Fibroblast of villous mesenchyme (primary cell): ENCODE measurements around the gene CHCHD2. TPM values are rescaled to one million over a fixed set of nuclear protein-coding genes. Genes with fewer than 3 reads are reported as not detected.
"Not testable (repeated sequence)": the region's sequence is repeated elsewhere in the genome, so short reads cannot be mapped to it uniquely, and the experiment has no call there.

Source experiments
- DNase-seq: peaks from one replicate; pipeline ENCODE4 v3.0.0-alpha.2; 2010; ENCODE audit warnings: low read depth
- H3K4me3 ChIP-seq: 2 replicates; pipeline ENCODE4 v1.5.1; 2011; ENCODE audit warnings: low read depth, mild to moderate bottlenecking, low read length
- total RNA-seq: library from RNA; depleted of rRNA; stranded (reverse); fragments of >200 nt; gene quantifications from 2 replicates; pipeline ENCODE4 v1.2.3, GENCODE V29; 2012
- TF ChIP-seq, protein P1 (sequence below): IDR thresholded peaks from 2 replicates; pipeline ENCODE4 v1.5.1; 2012; ENCODE audit warnings: low read depth, mild to moderate bottlenecking, low read length; ENCODE audit not compliant: insufficient read depth

The CHCHD2 gene
- total RNA-seq, 1 donor, result 200 TPM

- TF ChIP-seq, protein P1, sequence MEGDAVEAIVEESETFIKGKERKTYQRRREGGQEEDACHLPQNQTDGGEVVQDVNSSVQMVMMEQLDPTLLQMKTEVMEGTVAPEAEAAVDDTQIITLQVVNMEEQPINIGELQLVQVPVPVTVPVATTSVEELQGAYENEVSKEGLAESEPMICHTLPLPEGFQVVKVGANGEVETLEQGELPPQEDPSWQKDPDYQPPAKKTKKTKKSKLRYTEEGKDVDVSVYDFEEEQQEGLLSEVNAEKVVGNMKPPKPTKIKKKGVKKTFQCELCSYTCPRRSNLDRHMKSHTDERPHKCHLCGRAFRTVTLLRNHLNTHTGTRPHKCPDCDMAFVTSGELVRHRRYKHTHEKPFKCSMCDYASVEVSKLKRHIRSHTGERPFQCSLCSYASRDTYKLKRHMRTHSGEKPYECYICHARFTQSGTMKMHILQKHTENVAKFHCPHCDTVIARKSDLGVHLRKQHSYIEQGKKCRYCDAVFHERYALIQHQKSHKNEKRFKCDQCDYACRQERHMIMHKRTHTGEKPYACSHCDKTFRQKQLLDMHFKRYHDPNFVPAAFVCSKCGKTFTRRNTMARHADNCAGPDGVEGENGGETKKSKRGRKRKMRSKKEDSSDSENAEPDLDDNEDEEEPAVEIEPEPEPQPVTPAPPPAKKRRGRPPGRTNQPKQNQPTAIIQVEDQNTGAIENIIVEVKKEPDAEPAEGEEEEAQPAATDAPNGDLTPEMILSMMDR, result no peak
- H3K4me3 ChIP-seq, result no peak overlapping the region
- DNase-seq, result no peak
Observed at GRCh38 chr7:56081626-56082340, 24.5 kb downstream of the CHCHD2 start.

DNA sequence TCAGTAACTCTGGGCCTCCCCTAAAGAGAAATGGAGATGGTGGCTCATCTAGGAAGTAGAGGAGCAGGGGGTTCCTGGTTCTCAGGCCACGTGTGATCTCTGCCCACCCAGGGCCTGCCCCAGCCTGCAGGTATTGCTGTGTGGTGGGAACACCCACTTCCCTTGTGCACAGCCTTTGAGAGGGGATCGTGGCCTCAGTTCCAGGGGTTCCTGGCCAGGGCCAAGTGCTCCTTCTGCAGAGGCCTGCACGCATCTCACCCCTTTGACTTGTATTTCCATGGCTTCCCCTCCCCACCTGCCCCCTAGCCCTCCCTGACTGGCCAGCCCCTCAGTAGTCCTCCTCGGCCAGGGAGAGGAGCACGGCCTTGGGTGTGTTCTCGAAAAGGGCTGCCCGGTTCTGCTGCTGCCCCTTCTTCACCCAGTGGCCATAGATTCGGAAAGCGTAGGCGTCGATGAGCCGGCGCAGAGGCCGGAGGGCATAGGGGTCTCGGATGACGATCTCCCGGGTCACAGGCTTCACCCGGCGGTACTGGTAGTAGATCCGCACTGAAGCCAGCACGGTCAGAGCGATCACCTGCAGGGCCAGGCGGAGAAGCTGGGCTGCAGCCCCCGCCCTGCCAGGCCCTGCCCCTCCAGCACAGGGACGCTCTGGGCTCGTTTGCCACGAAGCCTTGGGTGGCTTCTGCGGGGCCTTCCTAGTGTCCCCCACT is 25.4 kb downstream of the CHCHD2 start:
- DNase-seq, H3K4me3 ChIP-seq: not testable (repeated sequence)

DNA sequence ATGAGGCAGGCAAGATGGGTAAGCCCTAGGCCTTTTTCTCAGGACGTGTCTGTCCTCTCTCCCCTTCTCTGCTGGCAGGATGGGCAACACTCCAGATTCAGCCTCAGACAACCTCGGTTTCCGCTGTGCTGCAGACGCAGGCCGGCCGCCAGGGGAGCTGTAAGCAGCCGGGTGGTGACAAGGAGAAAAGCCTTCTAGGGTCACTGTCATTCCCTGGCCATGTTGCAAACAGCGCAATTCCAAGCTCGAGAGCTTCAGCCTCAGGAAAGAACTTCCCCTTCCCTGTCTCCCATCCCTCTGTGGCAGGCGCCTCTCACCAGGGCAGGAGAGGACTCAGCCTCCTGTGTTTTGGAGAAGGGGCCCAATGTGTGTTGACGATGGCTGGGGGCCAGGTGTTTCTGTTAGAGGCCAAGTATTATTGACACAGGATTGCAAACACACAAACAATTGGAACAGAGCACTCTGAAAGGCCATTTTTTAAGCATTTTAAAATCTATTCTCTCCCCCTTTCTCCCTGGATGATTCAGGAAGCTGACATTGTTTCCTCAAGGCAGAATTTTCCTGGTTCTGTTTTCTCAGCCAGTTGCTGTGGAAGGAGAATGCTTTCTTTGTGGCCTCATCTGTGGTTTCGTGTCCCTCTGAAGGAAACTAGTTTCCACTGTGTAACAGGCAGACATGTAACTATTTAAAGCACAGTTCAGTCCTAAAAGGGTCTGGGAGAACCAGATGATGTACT is 26.7 kb downstream of the CHCHD2 start:
- H3K4me3 ChIP-seq, result no peak overlapping the region
- TF ChIP-seq, protein P1, result peak; percentile 60
- peak; percentile 73 for DNase-seq

- no peak overlapping the region for H3K4me3 ChIP-seq
- TF ChIP-seq, protein P1, result no peak
- DNase-seq, result no peak
Observed at GRCh38 chr7:56078196-56078595, 28.1 kb downstream of the CHCHD2 start.

DNA sequence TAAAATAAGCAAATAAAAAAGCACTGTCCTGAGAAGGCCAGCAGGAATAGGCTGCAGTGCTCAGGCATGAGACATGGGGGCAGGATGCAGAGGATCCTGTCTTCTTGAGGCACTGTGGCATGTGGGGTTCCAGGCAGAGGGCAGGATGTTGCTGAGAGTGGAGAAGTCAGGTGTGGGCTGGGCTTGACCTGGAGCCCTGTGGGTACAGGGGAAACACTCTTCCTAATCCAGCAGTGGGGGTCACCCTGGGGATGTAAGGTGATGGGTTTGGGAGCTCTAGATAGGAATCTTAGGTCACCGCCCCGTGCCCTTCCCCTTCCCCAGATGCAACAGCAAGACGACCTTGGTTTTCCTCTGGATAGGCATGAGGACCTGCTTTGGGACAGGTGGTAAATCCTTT is 28.6 kb downstream of the CHCHD2 start:
- no peak for DNase-seq
- H3K4me3 ChIP-seq, result no peak overlapping the region
- TF ChIP-seq, protein P1, result no peak

- TF ChIP-seq, protein P1, result peak; percentile 94
- no peak overlapping the region for H3K4me3 ChIP-seq
- peak; percentile 83 for DNase-seq
Observed at GRCh38 chr7:56074371-56074791, 31.9 kb downstream of the CHCHD2 start.

DNA sequence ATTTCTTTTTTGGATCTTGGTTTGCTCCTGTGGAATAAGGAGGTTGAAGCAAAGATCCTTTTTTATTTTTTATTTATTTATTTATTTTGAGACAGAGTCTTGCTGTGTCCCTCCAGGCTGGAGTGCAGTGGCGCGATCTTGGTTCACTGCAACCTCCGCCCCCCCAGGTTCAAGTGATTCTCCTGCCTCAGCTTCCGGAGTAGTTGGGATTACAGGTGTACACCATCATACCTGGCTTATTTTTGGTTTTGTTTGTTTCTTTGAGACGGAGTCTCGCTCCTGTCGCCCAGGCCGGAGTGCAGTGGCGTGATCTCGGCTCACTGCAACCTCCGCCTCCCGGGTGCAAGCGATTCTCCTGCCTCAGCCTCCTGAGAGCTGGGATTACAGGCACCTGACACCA is 39.9 kb downstream of the CHCHD2 start:
- not testable (repeated sequence) for H3K4me3 ChIP-seq, DNase-seq
